Activated CD4-positive, alpha-beta T cell treated with anti-CD3 and anti-CD28 coated beads, Interleukin-2, Interleukin-6, amounts not matched to agents 100 ng/mL and 50 ng/mL, durations not matched to agents 16 hours and 8 hours (primary cell): Measurements from ENCODE around the gene CXCL5.

ENCODE experiments used
- DNase-seq: peaks from one replicate; pipeline ENCODE4 v3.0.0-alpha.2; 2020

The CXCL5 gene

DNA sequence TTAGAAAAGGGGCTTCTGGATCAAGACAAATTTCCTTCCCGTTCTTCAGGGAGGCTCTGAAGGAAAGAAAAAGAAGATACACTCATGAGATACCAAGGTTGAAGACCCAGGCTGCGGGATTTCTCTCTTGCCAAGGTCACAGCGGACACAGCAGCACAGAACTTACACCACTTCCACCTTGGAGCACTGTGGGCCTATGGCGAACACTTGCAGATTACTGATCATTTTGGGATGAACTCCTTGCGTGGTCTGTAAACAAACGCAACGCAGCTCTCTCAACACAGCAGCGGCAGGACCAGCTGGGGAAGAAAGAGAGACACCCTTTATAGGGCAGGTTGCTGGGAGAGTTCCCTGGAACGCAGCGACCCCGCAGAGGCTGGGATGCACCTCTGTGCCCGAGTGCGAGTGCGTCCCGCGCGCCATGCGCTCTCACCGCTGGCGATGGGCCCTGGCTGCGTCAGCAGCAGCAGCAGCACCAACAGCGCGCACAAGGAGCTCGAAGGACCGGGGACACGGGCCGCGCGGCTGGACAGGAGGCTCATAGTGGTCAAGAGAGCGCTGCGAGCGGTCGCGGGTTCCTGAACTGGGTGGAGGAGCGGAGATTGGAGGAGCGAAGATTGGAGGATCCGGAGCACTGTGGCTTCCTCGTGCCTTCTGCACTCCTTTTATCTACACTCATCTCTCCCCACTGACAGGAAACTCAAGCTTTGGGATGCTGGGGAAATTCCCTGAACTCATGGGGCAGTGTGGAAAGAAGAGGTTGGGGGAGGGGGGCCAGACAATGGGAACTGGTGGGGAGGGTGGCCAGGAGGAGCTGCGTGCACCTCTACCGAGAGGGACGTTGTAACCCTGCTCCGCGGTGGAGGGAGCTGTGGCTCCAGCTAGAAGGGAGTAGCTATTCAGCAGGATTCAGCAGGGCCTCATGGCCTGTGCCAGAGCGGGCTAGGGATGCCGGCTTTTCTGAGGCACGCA is at the start of gene CXCL5:
Gene CXCL5 (minus strand): TSS at position 638 of the 972 bp plus-strand sequence. CDS start 96 bp downstream, at position 542.
- no peak for DNase-seq

DNA sequence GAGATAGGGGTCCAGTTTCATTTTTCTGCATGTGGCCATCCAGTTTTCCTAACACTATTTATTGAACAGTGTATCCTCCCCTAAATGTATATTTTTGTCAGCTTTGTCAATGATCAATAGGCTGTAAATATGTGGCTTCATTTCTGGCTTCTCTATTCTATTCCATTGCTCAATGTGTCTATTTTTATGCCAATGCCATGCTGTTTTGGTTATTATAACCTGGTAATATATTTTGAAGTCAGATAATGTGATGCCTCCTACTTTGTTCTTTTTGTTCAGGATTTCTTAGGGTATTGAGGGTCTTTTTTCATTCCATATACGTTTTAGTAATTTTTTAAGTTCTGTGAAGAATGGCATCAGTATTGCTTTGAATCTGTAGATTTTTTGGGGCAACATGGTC is 48.7 kb upstream of the CXCL5 start:
- no peak for DNase-seq

DNA sequence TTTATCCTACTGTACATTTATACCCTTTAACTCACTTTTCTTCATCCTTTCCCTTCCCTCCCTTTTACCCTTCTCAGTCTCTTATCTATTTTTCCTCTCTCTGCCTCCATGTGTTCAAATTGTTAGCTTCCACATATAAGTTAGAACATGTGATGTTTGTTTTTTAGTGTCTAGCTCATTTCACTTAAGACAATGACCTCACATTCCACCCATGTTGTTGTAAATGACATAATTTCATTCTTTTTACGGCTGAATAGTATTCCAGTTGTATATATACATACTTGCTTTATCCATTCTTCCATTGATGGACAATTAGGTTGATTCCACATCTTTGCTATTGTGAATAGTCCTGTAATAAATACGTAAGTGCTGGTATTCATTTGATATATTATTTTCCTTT is 47.3 kb upstream of the CXCL5 start:
- no peak for DNase-seq

DNA sequence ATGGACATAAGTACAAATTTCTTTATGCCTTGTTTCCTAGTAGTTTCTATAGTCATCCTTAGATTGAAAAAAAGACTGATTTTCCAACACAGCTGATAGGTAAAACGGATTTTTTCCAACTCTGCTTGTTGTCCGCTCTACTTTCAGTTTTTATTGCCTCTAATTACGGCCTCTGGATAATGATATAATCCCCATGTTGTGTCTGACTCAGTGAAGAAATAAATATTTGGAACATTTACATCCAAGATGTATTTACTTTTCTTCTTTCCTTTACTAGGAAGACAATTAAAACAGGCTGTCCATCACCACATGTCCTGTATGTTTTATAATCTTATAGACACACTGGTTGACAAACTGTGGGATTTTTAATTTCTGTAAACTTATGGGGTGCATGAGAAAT is 46.8 kb upstream of the CXCL5 start:
- no peak for DNase-seq

DNA sequence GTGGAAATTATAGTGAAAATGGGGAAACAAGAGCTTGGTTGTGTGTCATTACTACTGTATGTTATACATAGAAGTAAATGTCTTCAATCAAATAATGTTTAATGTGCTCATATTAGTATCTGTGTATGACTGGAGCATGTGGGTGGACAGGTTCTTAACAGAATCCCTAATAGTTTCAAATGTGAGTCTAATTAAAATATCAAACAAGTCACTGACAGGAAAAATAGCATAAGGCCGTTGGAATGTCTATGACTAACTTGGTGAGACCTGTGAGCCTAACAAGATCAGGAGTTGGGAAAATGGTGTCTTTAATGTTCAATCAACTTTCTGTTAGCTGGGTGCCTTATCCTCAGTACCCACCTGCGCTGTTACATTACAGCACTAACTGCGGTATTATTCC is 46.2 kb upstream of the CXCL5 start:
- no peak for DNase-seq

DNA sequence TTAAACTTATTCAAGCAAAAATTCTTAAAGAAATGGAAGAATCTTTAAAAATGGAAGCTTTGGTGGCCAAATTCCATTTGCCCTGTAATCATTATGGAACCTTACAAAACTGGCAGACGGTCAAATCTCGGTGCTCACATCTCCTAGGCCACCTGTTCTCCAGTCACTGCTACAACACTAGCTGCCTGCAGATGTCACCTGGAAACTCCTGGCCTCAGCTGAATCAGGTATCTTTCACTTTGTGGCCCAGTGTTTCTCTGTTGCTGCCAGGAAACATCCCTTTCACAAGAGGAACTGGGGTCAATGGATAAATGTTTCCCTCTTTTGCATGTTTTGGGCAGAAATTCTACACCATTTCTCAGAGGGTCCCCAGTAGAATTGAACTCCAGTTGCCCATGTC is 44.2 kb upstream of the CXCL5 start:
- no peak for DNase-seq

DNA sequence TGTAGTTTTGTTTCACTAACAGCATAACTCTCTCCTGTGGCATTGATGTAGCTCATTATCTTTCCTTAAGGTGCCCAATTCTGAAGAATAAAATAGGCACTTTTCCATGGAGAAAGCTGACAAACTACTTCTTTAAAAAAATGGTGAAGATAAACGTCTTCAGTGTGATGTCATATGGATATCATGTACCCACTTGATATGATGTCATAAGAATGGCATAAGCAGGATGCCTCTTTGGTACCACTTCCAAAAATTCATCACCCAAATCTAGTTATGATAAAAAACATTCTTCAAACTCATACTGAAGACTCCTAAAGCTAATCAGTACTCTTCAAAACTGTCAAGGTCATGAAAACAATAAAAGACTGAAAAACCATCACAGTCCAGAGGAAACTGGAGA is 42.9 kb upstream of the CXCL5 start:
- DNase-seq, result no peak

DNA sequence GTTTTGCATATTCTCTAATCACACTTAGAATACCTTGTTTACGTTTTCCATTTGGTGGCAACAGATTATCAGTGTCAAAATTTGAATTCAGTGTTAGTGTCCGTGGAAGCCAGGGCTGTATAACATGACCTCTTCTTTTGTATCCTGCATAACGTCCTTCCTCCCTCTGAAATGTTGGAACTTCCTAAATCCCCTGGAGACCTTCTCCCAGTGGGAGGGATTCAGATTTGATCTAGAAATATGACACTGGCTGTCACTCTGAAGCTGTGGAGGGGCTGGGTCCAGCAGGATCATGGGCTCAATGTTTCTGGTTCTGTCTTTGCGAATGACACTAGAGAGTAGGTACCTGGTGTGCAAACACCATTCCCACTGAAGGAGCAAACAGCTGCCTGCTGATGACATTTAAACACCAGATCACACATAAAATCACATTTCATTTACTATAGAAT is 40.9 kb upstream of the CXCL5 start:
- no peak for DNase-seq

DNA sequence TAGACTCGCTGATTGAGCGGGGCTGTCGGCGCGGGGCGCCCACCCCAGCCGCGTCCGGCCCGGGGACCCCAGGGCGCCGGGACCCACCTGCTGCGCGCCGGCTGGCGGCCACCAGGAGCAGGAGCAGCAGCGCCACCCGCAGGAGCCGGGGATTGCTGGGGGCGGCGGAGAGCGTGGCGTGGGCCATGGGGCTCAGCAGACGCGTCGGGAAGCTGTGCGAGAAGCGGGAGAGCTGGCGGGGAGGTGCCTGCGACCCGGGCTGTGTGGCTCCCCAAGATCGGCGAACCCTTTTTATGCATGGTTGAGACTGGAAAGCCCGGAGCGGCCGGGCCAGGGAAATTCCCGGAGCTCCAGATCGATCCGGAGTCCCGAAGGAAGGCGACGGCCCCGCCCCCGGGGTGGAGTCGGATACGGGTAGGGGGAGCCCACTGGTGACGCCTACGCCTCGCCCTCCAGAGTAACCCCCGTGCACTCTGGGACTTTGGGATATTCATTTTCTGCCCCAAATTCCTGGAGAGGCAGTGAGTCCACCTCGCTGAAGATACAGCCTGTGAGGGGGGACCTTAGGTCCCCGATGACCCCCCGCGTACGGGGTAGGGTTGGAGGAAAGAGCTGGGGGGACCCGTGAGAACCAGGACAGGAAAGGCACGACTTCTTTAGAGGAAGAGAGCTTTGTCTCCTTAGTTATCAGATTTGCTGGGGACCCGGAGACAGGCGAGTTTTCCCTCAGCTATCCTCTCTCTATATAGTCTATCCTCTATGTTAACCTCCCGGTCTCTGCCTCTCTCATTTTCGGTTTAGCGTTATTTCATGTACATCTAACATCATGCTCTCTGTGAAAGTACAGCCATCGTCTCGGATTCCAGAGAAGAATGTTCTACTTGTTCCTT is 40.2 kb upstream of the CXCL5 start, which contains the start of gene CXCL3:
Gene CXCL3 (minus strand): TSS at position 265 of the 890 bp plus-strand sequence. CDS start 78 bp downstream, at position 187.
- peak; percentile 11 for DNase-seq

DNA sequence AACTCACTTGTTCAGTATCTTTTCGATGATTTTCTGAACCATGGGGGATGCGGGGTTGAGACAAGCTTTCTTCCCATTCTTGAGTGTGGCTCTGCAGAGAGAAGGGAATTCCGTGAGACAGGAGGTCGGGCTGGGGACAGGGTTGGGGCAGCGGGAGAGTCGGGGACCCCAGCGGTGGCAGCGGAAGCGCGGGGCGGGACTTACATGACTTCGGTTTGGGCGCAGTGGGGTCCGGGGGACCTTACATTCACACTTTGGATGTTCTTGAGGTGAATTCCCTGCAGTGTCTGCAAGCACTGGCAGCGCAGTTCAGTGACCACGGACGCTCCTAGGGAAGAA is 39.6 kb upstream of the CXCL5 start:
- DNase-seq, result no peak

DNA sequence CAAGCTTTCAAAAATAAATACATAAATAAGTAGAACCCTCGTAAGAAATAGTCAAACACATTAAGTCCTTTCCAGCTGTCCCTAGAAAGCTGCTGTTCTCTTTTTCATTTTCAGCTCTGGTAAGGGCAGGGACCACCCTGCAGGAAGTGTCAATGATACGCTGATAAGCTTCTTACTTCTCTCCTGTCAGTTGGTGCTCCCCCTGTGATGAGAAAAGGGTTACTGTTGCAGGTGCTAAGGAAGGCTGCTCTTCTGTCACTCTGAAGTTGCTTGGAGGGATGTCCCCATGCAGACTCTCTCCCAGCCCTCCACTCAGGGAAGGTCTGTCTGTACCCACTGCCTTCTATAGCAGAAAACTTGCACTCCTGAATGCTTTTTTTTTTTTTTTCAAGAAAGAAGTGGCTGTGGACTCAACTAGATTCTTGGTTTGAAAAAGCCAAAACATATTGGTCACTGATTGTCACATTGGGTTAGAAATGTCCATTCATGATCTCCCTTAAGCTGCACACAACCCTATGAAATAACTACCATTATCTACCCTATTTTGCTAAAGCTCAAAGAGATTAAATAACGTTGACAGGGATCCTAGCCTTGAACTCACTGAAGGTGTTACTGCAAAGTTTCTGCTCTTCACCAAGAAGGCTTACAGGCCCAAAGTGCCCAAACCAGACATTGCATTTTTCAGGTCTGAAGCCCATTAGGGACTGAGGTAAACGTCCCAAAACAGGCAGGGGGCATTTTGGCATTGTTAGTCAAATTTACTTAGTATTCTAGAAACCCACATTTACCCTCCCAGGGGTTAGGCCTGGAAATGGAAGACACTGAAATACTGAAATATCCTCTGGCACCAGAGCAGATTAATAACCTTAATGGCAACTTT is 38.8 kb upstream of the CXCL5 start:
- DNase-seq, result no peak

DNA sequence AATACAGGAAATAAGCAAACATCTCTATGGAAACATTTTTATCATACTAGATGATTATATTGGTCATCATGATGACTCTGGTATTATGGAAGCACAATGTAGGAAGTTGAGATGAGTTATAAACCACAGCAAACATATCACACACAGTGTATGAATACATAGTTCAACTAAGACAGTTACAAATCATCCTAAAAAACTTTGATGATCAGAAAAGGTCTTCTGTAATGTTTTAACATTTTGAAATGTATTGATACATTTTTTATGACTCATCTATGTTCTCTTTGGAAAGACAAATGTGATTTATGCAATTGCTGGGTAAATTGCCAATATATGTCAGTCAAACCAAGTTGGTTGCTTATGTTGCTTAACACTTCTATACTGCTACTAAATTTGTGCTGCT is 35.3 kb upstream of the CXCL5 start:
- DNase-seq, result no peak

DNA sequence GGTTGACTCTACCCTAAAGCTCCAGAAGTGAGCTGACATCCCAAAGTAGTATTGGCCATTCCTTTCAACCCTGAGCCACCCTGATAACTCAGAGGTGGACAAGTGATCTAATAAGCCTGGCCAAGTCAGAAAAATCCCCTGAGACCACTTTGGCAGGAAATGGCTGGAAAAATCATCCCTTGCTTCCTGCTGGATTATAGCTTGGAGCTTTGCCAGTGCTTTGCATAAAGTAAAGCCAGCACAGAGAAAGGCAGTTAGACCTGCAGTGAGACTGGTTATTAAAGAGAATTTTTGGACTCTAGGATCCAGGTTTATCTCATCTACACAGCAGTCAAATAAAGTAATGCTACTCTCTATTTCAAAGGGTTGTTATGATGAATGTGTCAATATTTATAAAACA is 33.6 kb upstream of the CXCL5 start:
- DNase-seq, result no peak

DNA sequence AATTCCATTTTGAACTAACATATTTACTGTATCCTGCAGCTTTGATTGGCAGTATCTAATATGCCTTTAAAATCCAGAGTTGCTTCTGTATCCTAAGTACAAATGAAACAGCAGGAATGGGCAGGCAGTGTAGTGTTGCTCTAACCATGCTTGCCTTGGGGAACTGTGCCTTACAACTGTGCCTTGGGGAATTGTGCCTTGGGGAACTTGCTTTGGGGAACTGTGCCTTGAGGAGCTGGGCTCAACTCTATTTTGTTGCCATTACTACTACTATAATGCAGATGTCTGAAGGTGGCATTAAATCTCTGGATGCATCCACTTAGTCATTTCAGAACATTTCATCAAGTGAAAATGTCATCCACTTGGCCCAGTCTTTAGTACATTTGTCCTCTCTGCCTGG is 33.1 kb upstream of the CXCL5 start:
- no peak for DNase-seq

DNA sequence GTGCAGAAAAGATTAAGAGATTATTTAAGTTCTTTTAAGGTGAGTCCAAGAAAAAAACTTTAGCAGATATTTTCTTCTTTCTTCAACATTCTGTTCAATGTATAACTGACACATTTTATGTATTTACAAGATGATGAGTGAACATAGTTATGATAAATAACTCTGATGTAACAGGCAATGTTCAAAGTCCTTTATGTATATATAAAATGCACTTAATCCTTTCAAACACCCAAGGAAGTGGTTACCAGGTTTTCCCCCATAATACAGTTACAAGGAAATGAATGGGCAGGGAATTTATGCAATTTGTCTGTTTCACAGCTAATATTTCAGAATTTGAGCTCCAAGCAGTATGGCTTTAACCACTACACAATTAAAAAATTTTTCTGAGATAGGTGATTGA is 31.8 kb upstream of the CXCL5 start:
- DNase-seq, result no peak

DNA sequence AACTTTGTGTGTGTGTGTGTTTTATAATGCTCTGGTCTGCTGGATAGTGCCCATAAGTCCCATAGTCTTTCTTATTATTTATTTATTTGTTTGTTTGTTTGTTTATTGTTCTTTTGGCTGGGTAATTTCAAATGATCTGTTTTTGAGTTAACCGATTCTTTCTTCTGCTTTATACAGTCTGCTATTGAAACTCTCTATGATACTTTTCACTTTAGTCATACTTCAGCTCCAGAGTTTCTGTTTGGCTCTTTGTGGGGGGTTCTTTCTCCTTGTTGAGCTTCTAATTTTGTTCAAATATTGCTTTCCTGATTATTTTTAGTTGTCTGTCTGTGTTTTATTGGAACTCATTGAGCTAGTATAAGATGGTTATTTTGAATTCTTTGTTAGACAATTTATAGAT is 30.0 kb upstream of the CXCL5 start:
- no peak for DNase-seq

DNA sequence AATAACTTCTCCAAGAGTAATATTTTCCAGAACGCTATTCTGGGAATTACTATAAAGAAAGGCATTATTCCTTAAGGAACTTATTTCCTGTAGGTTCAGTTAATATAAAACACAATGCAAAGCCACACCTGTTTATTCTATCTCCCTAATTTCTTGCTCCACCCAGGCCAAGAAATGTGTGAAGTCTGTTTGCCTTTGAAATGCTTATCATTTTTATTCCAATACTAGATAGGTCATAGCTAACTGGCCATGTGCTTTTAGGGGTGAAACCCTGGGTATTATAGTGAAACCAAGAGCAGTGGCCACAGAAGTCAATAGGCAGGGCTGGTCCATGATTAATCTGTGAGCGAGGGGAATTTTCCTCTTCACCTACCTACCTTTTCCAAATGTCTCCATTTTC is 25.2 kb upstream of the CXCL5 start:
- no peak for DNase-seq

DNA sequence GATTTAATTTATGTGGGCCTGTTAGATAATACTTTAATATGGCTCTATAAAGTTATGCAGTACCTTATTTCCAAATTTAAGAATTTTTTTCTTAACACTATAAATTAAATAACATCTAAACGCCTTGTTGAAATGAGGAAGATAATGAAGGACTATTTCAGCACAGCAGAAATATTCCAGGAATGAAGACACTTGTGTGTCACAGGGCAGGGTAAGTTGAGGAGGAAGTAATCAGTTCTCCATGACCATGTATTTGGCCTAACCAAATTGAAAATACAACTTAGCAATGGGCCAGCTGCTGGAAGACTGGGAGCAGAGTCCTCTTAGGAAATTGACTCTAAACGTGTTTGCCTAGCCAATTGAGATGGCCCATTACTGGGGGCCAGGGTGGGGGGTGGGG is 23.1 kb upstream of the CXCL5 start:
- DNase-seq, result no peak

DNA sequence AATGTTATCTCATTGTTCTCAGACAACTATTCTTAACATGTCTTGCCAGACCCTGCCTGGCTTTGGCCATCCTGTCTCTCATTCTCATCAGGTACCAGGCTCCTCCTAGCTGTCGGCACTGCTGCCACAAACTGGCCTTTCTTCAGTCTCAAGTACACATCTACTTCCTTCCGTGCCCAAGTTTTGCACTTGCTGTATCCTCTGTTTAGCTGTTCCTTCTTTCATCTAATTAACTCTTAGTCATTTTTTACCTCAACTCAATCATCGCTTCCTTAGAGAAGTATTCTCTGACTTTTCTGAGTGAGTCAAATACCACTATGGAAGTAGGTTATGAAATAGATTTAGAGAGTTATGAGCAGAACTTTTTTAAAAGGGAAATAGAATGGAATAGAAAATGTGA is 20.3 kb upstream of the CXCL5 start:
- DNase-seq, result peak; percentile 36

DNA sequence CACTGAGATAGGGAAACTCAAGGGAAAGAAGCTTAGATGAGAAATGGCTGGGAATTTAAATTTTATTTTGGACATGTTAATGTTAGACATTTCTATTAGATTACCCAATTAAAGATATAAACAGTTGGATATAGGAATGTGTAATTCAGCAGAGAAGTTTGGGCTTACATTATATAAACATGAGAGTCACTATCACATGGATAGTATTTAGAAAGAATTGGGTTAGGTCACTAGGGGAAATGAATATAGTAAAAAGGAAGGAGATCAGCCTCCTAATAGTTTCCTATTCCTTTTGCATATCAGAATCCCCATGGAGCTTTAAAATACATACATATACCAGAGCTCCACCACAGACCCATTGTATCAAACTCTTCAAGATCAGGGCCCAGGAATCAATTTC is 19.6 kb upstream of the CXCL5 start:
- no peak for DNase-seq

DNA sequence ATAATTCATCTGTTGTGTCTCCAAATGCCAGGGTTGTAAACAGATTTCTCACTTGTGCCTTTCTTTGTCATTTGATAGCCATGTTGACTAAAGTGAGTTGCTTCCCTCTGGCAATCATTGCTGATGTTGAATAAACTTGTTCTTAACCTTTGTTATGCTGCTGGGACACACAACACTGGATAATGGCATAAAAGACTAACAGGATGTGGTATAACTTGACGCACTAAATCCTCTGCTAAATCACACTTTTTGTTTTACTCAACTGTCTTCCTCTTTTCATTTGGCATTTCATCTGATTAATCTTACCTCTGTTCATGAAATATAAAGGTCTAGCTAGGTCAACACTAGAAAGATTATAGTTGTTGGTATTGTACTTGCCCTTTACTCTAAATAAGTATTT is 17.6 kb upstream of the CXCL5 start:
- DNase-seq, result peak; percentile 51

DNA sequence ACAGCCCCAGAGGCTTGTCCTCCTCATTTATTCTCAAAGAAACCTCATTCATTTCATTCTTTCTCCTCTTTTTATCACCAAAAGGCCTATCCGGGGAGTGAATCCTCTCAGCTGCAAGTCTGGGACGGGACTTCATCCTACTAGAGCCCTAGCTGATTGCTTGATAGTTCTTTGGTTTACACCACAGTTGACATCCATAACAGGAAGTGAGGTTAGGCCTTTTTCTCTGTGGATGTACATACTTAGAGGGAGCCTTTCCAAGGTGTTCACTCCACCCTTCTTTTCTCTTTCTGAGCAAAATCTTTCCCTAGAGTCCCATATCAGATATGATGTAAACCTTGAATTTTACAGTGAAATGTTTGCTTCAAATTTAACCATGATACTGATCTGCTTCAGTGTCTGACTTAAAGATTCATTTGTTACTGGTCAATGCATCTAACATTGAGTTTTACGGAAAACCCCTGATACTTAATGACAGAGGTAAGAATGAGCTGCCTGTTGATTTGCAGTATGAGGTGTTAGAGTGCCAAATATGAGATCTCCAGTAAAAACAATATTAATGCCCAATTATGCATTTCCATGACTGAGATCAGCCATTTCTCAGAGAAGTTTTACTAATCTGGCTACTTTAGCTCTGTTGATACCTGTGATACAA is 16.8 kb upstream of the CXCL5 start:
- no peak for DNase-seq
